ENCODE results near the gene DEFB116.
"Not testable (repeated sequence)": the region's sequence is repeated elsewhere in the genome, so short reads cannot be mapped to it uniquely, and the experiment has no call there.

DEFB116 gene

GRCh38 chr20:31308535-31309162, at the start of gene DEFB116:
Gene DEFB116, minus strand, starts transcription at chr20:31308585. Its CDS starts 0 bp downstream, at chr20:31308585.
- no peak for FAIRE-seq

- FAIRE-seq = no peak
Measured at GRCh38 chr20:31355981-31356380, 47.6 kb upstream of the DEFB116 start.

- no peak for FAIRE-seq
Measured at GRCh38 chr20:31341470-31341869, 33.1 kb upstream of the DEFB116 start.

GRCh38 chr20:31330893-31331292, 22.5 kb upstream of the DEFB116 start:
- no peak for FAIRE-seq

GRCh38 chr20:31322504-31322903, 14.1 kb upstream of the DEFB116 start:
- FAIRE-seq = no peak

- not testable (repeated sequence) for FAIRE-seq
Measured at GRCh38 chr20:31284964-31285363, 23.4 kb downstream of the DEFB116 start.

GRCh38 chr20:31278178-31278577, 30.2 kb downstream of the DEFB116 start:
- no peak for FAIRE-seq

GRCh38 chr20:31274441-31274840, 33.9 kb downstream of the DEFB116 start:
- no peak for FAIRE-seq

GRCh38 chr20:31260326-31260932, 48.0 kb downstream of the DEFB116 start:
- FAIRE-seq = no peak

GRCh38 chr20:31257364-31257763, 51.0 kb downstream of the DEFB116 start, which contains the start of gene DEFB115:
Gene DEFB115, plus strand, starts transcription at chr20:31257664. Its CDS starts 0 bp downstream, at chr20:31257664.
- no peak for FAIRE-seq

GRCh38 chr20:31256959-31257358, 51.4 kb downstream of the DEFB116 start:
- FAIRE-seq = no peak

All from endometrium (tissue), 2 donors.